CD14-positive monocyte (primary cell): Measurements from ENCODE around the gene MARS1. TPM values are rescaled to one million over a fixed set of nuclear protein-coding genes. Genes with fewer than 3 reads are reported as not detected.
"Not testable (repeated sequence)": the region's sequence is repeated elsewhere in the genome, so short reads cannot be mapped to it uniquely, and the experiment has no call there.

Experiments
- DNase-seq, 3 donors: peaks; one replicate each; pipeline ENCODE4 v3.0.0-alpha.2; 2011 to 2022
- H2AFZ ChIP-seq: 2 replicates; pipeline ENCODE4 v1.6.0; 2012; ENCODE audit warnings: mild to moderate bottlenecking, low read depth, low read length, inconsistent platforms; ENCODE audit not compliant: insufficient read depth, poor library complexity, severe bottlenecking
- H3K27ac ChIP-seq, 2 donors: 1 replicate in 1 of 2; 2 replicates in 1 of 2; pipeline ENCODE4 v1.5.1; 2012 to 2013; ENCODE audit warnings: low read length in 2 of 2, control low read depth in 1 of 2, inconsistent platforms in 1 of 2, low read depth in 1 of 2, mild to moderate bottlenecking in 1 of 2
- H3K27me3 ChIP-seq, 2 donors: one replicate each; pipeline versions ENCODE4 v1.6.0 to v1.6.1; 2011 to 2013; ENCODE audit warnings: low read length in 2 of 2; ENCODE audit not compliant: control insufficient read depth in 2 of 2, insufficient read depth in 2 of 2
- H3K36me3 ChIP-seq, 2 donors: replicated peaks in 1 of 2; 1 replicate in 1 of 2; 2 replicates in 1 of 2; pipeline versions ENCODE4 v1.5.1 to v1.6.1; 2012 to 2013; ENCODE audit warnings: low read length in 2 of 2, control low read depth in 1 of 2, inconsistent platforms in 1 of 2, mild to moderate bottlenecking in 1 of 2; ENCODE audit not compliant: insufficient read depth in 2 of 2, control insufficient read depth in 1 of 2
- H3K4me1 ChIP-seq, 2 donors: 1 replicate in 1 of 2; 2 replicates in 1 of 2; pipeline versions ENCODE4 v1.5.1 to v1.6.1; 2012 to 2013; ENCODE audit warnings: low read length in 2 of 2, control low read depth in 1 of 2, inconsistent platforms in 1 of 2, mild to moderate bottlenecking in 1 of 2, moderate library complexity in 1 of 2; ENCODE audit not compliant: insufficient read depth in 2 of 2, control insufficient read depth in 1 of 2
- H3K4me2 ChIP-seq: replicated peaks from 2 replicates; pipeline ENCODE3; 2012; ENCODE audit warnings: low read length, moderate library complexity, mild to moderate bottlenecking; ENCODE audit not compliant: poor library complexity, severe bottlenecking; ENCODE audit errors: extremely low read depth
- H3K4me3 ChIP-seq, 3 experiments: fragments of 200-600 bp in 1 of 3; sonication (generic) in 1 of 3; replicated peaks in 1 of 3; 1 replicate in 2 of 3; 2 replicates in 1 of 3; pipeline ENCODE4 v1.5.1; 2011 to 2013; ENCODE audit warnings: low read length in 3 of 3, mild to moderate bottlenecking in 3 of 3, control low read depth in 2 of 3, low read depth in 2 of 3, inconsistent platforms in 1 of 3, moderate library complexity in 1 of 3
- H3K79me2 ChIP-seq: 2 replicates; pipeline ENCODE4 v1.6.0; 2012; ENCODE audit warnings: mild to moderate bottlenecking, control low read depth, inconsistent platforms, low read length, moderate library complexity; ENCODE audit not compliant: insufficient read depth
- H3K9ac ChIP-seq: 2 replicates; pipeline ENCODE4 v1.6.0; 2017; ENCODE audit warnings: low read length, mild to moderate bottlenecking; ENCODE audit not compliant: insufficient read depth, poor library complexity, severe bottlenecking
- H3K9me3 ChIP-seq, 2 donors: replicated peaks in 1 of 2; 1 replicate in 1 of 2; 2 replicates in 1 of 2; pipeline versions ENCODE4 v1.5.1 to v1.6.1; 2012 to 2013; ENCODE audit warnings: low read length in 2 of 2, control low read depth in 1 of 2; ENCODE audit not compliant: control insufficient read depth in 1 of 2, insufficient read depth in 1 of 2
- H4K20me1 ChIP-seq: 2 replicates; pipeline ENCODE4 v1.6.0; 2012; ENCODE audit warnings: mild to moderate bottlenecking, low read length, control low read depth, moderate library complexity; ENCODE audit not compliant: insufficient read depth
- H3K27ac Mint-ChIP-seq, 7 donors: one replicate each; pipeline ENCODE4 v1.8.0; 2020; ENCODE audit warnings: mild to moderate bottlenecking in 7 of 7, mixed read lengths in 7 of 7, moderate library complexity in 6 of 7, inconsistent platforms in 2 of 7
- H3K27me3 Mint-ChIP-seq, 3 donors: one replicate each; pipeline ENCODE4 v1.8.0; 2021 to 2022; ENCODE audit warnings: low read depth in 3 of 3, mild to moderate bottlenecking in 3 of 3, mixed read lengths in 3 of 3, moderate library complexity in 3 of 3, inconsistent platforms in 1 of 3
- H3K36me3 Mint-ChIP-seq, 2 donors: one replicate each; pipeline ENCODE4 v1.8.0; 2020; ENCODE audit warnings: mixed read lengths in 2 of 2, inconsistent platforms in 1 of 2, mild to moderate bottlenecking in 1 of 2
- H3K4me1 Mint-ChIP-seq: one replicate; pipeline ENCODE4 v1.8.0; 2020; ENCODE audit warnings: mild to moderate bottlenecking, mixed read lengths
- H3K4me3 Mint-ChIP-seq, 2 donors: one replicate each; pipeline ENCODE4 v1.8.0; 2020; ENCODE audit warnings: mild to moderate bottlenecking in 2 of 2, mixed read lengths in 2 of 2, moderate library complexity in 1 of 2
- H3K9me3 Mint-ChIP-seq, 7 donors: one replicate each; pipeline ENCODE4 v1.8.0; 2020 to 2022; ENCODE audit warnings: mixed read lengths in 7 of 7, mild to moderate bottlenecking in 6 of 7, moderate library complexity in 6 of 7, inconsistent platforms in 2 of 7
- CTCF ChIP-seq: fragments of 200-600 bp; IDR thresholded peaks from one replicate; pipeline ENCODE4 v1.8.0; 2022; ENCODE audit warnings: antibody characterized with exemption, mild to moderate bottlenecking
- WGBS: methylation state at CpG from one replicate; pipeline ENCODE4 v1.1.5; 2013; ENCODE audit warnings: missing lambda C conversion rate; ENCODE audit not compliant: insufficient coverage; 5-methylcytosine and 5-hydroxymethylcytosine counted together
- intact Hi-C, 2 donors: fragments of 100-400 bp; cut with micrococcal nuclease; formaldehyde crosslinking; loops; one replicate each; pipeline versions ENCODE4 v1.15.0 to v1.15.1; 2023
- polyA plus RNA-seq, 3 donors: library from polyadenylated mRNA; depleted of rRNA in 1 of 3; unstranded in 2 of 3; stranded (reverse) in 1 of 3; fragments of 300-500 nt in 2 of 3; fragments of >200 nt in 1 of 3; fragmentation: Illumina TruSeq in 2 of 3; gene quantifications; 1 replicate in 2 of 3; 2 replicates in 1 of 3; pipeline ENCODE4 v1.2.3, GENCODE V29; 2012 to 2021

Gene MARS1
- polyA plus RNA-seq, 3 donors: 63.5 to 164 (median 79.8) TPM

- Histone ChIP-seq H3K27ac (no peak overlapping the region), H3K4me1 (no peaks in the 10 kb centered on the region), H3K36me3 (peaks cover 74 to 88% of the 10 kb centered on the region in 2 donors), H3K4me3 (no peak overlapping the region), H3K9me3 (no peaks in the 10 kb centered on the region), H4K20me1 (peaks cover 32% of the 10 kb centered on the region), H2AFZ (no peak overlapping the region), H3K9ac (no peak overlapping the region), H3K4me2 (no peak overlapping the region), H3K27me3 (no peaks in the 10 kb centered on the region), H3K79me2 (peaks cover 13% of the 10 kb centered on the region)
- DNase-seq: no peak
- intact Hi-C loops: no loop called here
- 95% methylated on average over 6 of the region's 6 CpGs for WGBS
- no peak for TF ChIP-seq CTCF
- peaks cover 4% of the 10 kb centered on the region for H3K4me1 Mint-ChIP-seq
- H3K4me3 Mint-ChIP-seq: no peak overlapping the region
- peak overlapping the region in 2 of 7 donors; percentile 58 to 59 for H3K27ac Mint-ChIP-seq
- peaks cover 0 to 1% (median 0%) of the 10 kb centered on the region in 7 donors for H3K9me3 Mint-ChIP-seq
- peaks cover 82 to 95% of the 10 kb centered on the region in 2 donors for H3K36me3 Mint-ChIP-seq
- no peaks in the 10 kb centered on the region for H3K27me3 Mint-ChIP-seq
These were observed 24.8 kb downstream of the MARS1 start for GRCh38 chr12:57512665-57513064.

DNA sequence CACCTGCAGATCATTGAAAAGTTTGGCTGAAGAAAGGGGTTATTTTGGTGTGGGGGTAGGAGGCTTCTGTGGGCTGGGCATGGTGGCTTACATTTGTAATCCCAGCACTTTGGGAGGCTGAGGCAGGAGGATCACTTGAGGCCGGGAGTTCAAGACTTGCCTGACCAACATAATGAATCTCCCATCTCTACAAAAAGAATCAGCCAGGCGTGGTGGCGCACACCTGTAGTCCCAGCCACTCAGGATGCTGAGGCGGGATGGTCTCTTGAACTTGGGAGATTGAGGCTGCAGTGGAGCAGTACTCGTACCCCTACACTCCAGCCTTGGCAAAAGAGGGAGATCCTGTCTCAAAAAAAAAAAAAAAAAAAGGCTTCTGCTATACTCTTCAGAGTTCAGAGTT is 25.4 kb downstream of the MARS1 start:
- Mint-ChIP-seq H3K36me3 (peaks cover 82 to 94% of the 10 kb centered on the region in 2 donors), H3K9me3 (peaks cover 0 to 1% (median 0%) of the 10 kb centered on the region in 7 donors), H3K4me1 (peaks cover 7% of the 10 kb centered on the region), H3K27me3 (no peaks in the 10 kb centered on the region), H3K27ac (peak overlapping the region in 2 of 7 donors; percentile 11 to 73), H3K4me3 (no peak overlapping the region)
- H3K27me3 ChIP-seq: no peaks in the 10 kb centered on the region
- no CpG with 5 or more reads among the region's 5 CpGs for WGBS
- no peak for TF ChIP-seq CTCF
- H3K36me3 ChIP-seq: peaks cover 79 to 94% of the 10 kb centered on the region in 2 donors
- peaks cover 4% of the 10 kb centered on the region in 2 donors for H3K4me1 ChIP-seq
- no peak overlapping the region for H2AFZ ChIP-seq
- DNase-seq: no peak
- H3K79me2 ChIP-seq: peaks cover 19% of the 10 kb centered on the region
- intact Hi-C loops: no loop called here
- no peak overlapping the region for H3K27ac ChIP-seq
- H3K4me3 ChIP-seq: no peak overlapping the region
- H3K4me2 ChIP-seq: no peak overlapping the region
- H3K9me3 ChIP-seq: no peaks in the 10 kb centered on the region
- H4K20me1 ChIP-seq: peaks cover 38% of the 10 kb centered on the region
- H3K9ac ChIP-seq: no peak overlapping the region

DNA sequence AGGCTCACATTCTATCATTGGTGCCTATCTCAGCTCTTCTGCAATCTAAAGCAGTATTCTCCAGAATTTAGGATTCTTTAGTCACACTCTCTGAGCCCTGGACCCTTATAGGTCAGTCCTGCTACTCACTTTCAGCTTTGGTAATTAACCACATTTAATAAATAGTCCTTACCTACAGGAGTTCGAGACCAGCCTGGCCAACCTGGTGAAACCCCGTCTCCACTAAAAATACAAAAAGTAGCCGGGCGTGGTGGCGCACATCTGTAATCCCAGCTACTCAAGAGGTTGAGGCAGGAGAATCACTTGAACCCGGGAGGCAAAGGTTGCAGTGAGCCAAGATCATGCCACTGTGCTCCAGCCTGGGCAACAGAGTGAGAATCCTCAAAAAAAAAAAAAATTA is 25.8 kb downstream of the MARS1 start:
- H3K27me3 Mint-ChIP-seq, H3K4me3 Mint-ChIP-seq, H3K9ac ChIP-seq, H3K4me3 ChIP-seq, H3K27ac ChIP-seq, H3K9me3 Mint-ChIP-seq, H3K27me3 ChIP-seq, intact Hi-C loops, H3K4me2 ChIP-seq, H3K9me3 ChIP-seq, DNase-seq, H3K4me1 ChIP-seq, H2AFZ ChIP-seq: not testable (repeated sequence)
- peaks cover 23% of the 10 kb centered on the region for H3K79me2 ChIP-seq
- peaks cover 78 to 95% of the 10 kb centered on the region in 2 donors for H3K36me3 ChIP-seq
- peak overlapping the region in 1 of 7 donors; percentile 73 for H3K27ac Mint-ChIP-seq
- peaks cover 11% of the 10 kb centered on the region for H3K4me1 Mint-ChIP-seq
- H3K36me3 Mint-ChIP-seq: peaks cover 81 to 90% of the 10 kb centered on the region in 2 donors
- WGBS: 100% methylated on average over 1 of the region's 6 CpGs
- H4K20me1 ChIP-seq: peaks cover 42% of the 10 kb centered on the region
